ENCODE results near the gene SARNP.

SARNP gene

DNA sequence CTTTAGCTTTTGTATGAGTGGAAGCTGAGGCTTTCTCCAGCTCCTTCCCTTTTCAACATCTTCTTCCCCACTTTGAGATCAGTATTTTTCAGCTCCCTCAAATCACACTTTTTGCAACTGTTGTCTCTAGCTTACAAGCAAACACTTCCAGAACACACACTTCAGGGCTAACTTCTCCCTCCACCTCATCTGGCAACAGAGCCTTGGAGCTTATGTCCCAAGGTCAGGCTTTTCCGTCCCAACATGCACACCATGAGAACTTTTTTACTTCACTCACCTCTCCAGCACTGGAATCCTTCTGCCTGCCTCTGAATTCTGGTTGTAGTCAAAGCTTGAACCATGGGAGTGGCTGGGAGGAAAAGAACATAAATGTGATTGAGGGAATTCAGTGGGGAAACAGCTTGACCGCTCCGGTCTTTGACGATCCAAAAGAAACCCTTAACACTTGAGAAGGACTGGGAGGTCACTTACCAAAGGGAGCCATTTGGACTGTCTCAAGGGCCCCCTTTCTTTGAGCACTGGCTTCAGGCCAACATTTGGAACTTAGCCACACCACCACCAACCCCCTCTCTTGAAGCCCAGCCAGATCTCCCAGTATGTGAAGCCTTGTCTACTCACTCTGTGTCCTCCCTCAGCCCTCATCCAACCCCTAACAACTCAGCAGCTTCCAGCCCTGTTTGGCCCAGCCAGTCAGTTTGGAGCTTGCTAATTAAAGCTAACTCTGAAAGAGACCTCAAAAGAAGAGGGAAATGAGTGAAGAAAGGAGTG, 105.6 kb downstream of the SARNP start:
- DNase-seq (ENCODE audit: low read depth, low spot score): no peak

DNA sequence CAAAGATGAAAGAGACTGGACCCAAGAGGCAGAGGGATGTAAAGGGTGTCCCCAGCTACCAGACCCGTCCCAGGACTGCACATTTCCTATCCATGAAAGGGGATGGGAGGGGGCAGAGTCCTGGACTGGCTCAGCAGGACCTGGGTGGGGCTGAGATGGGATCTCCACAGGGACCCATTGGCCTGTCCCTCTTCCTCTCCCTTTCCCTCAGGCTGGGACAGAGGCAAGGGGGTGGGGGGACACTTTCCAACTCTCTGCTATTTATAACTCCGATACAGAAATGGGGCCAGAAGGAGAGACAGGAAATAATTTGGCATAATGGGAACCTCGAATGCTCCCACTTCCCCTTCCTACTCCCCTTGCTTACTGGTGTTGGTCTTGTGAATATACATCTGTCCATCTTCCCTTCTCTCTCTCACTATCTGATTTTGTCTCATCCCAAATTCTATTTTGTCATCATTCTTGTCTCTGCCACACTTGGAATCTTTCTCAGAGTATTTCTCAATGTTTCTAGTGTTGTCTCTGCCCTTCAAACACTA, 108.8 kb downstream of the SARNP start:
- no peak for DNase-seq (ENCODE audit: low read depth, low spot score)

DNA sequence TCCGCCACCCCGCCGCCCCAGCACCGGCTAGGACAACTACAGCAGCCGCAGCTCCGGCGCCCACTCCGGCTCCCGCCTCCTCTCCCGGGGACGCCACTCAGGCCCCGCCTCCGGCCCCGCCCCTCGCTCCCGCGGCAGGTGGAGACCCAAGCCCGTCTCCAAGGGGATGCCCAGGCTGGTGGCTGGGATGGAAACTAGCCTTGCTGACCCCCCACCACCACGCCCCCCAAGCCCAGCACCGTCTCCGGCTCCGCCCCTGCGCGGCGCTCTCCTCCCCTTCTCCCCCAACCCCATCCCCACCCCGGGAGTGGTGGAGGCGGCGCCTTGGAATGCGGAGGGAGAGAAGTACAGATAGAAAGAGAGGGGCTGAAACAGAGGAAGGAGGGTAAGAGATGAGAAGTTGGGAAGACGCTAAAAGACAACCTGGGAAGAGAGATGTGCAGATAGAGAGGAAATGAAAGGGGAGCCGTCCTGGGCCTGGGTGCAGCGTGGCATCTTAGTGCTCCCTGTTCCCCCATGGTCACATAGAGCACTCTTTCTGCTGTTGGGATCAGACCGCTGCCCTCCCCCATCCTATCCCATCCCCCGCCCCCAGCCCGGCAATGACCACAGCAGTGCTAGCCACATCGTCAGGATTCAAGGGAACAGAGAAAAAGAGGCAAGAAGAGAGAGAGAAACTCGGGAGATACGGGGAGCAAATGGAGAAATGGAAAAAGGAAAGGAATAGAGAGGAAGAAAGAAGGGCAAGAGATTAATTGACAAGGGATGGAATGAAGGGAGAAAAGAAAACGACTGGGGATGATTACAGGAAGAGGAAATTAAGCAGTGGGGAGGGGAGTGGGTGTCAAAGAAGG, 109.5 kb downstream of the SARNP start, which contains the start of gene ITGA7:
Gene ITGA7 (minus strand): TSS at position 64 of the 854 bp plus-strand sequence. CDS start 222 bp downstream, outside the sequence.
- peak; percentile 25 for DNase-seq (ENCODE audit: low read depth, low spot score)
